PFSK-1 (cell line): ENCODE measurements around the gene HTR5A.

Source experiments
- FOXP2 ChIP-seq: optimal IDR thresholded peaks from 2 replicates; pipeline ENCODE3; 2011; ENCODE audit warnings: borderline replicate concordance, control low read depth, inconsistent platforms; ENCODE audit not compliant: insufficient read depth; ENCODE audit errors: extremely low read length, extremely low read depth
- POLR2AphosphoS5 ChIP-seq: IDR thresholded peaks from 2 replicates; pipeline ENCODE4 v1.6.1; 2012; ENCODE audit warnings: low read depth, mild to moderate bottlenecking, control low read depth, low read length, moderate library complexity
- SIN3A ChIP-seq: IDR thresholded peaks from 2 replicates; pipeline ENCODE4 v1.6.1; 2012; ENCODE audit warnings: mild to moderate bottlenecking, low read length, moderate library complexity, borderline replicate concordance; ENCODE audit not compliant: insufficient read depth
- TAF1 ChIP-seq: IDR thresholded peaks from 2 replicates; pipeline ENCODE4 v1.6.1; 2012; ENCODE audit warnings: low read length, control low read depth, borderline replicate concordance; ENCODE audit not compliant: insufficient read depth
- TF ChIP-seq, protein P1 (sequence below), 2 experiments: IDR thresholded peaks; 2 replicates each; pipeline versions ENCODE4 v1.6.1 to v1.8.0; 2011 to 2012; ENCODE audit warnings: low read depth in 2 of 2, low read length in 2 of 2, control low read depth in 1 of 2, inconsistent platforms in 1 of 2, mild to moderate bottlenecking in 1 of 2, moderate library complexity in 1 of 2; ENCODE audit not compliant: insufficient read depth in 1 of 2

HTR5A gene

DNA sequence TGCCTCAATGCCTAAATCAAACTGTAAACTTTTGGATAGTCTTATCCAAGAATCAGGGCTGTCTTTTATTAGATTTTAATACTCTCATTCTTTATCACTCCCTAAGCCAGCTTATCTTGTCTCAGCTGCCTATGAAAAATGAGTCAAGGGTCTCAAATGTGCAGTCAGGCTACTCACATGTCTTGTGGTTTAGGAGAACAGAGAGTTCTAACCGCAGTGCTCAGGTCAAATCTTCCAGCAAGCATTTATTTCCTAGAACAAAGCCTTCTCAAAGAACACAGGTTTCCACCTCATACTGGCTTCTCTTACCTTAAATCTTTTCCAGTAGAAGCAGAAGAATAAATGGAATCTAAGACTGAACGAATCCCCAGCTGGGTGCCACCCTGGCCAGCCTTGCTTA lies 23.5 kb downstream of the HTR5A start:
- TF ChIP-seq TAF1: no peak
- no peak for TF ChIP-seq SIN3A
- no peak for TF ChIP-seq POLR2AphosphoS5
- TF ChIP-seq, protein P1, sequence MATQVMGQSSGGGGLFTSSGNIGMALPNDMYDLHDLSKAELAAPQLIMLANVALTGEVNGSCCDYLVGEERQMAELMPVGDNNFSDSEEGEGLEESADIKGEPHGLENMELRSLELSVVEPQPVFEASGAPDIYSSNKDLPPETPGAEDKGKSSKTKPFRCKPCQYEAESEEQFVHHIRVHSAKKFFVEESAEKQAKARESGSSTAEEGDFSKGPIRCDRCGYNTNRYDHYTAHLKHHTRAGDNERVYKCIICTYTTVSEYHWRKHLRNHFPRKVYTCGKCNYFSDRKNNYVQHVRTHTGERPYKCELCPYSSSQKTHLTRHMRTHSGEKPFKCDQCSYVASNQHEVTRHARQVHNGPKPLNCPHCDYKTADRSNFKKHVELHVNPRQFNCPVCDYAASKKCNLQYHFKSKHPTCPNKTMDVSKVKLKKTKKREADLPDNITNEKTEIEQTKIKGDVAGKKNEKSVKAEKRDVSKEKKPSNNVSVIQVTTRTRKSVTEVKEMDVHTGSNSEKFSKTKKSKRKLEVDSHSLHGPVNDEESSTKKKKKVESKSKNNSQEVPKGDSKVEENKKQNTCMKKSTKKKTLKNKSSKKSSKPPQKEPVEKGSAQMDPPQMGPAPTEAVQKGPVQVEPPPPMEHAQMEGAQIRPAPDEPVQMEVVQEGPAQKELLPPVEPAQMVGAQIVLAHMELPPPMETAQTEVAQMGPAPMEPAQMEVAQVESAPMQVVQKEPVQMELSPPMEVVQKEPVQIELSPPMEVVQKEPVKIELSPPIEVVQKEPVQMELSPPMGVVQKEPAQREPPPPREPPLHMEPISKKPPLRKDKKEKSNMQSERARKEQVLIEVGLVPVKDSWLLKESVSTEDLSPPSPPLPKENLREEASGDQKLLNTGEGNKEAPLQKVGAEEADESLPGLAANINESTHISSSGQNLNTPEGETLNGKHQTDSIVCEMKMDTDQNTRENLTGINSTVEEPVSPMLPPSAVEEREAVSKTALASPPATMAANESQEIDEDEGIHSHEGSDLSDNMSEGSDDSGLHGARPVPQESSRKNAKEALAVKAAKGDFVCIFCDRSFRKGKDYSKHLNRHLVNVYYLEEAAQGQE (IDR thresholded peaks at IDR 0.05; ENCODE audit: insufficient read depth in 1 of 2, low read depth in 2 of 2, low read length in 2 of 2): no peak
- TF ChIP-seq FOXP2: no peak

DNA sequence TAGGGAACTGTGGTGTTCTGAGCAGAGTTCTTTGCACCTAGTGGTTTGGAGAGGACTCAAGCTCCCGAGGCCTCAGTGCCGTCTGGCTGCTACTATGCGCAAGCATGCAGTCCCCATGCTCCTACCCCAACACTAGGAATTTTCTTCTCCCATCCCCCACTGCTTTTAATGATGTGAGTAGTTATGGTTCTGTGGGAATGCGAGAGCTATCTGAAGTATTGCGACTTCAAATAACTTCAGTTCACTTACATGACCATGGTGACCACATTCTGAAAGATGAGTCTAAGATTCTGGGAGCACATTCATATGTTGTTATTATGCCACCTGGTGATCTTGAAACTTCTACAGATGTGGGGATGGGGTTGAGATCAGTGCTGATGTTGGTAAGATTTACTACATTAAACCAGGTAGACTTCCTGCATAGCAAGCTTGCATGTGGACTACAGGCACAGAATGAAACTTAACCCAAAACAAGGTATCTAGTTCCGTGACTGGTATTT lies 24.6 kb downstream of the HTR5A start:
- TF ChIP-seq TAF1 (no peak), POLR2AphosphoS5 (no peak), SIN3A (no peak), FOXP2 (no peak)
- TF ChIP-seq, protein P1 (IDR thresholded peaks at IDR 0.05; ENCODE audit: insufficient read depth in 1 of 2, low read depth in 2 of 2, low read length in 2 of 2): no peak

DNA sequence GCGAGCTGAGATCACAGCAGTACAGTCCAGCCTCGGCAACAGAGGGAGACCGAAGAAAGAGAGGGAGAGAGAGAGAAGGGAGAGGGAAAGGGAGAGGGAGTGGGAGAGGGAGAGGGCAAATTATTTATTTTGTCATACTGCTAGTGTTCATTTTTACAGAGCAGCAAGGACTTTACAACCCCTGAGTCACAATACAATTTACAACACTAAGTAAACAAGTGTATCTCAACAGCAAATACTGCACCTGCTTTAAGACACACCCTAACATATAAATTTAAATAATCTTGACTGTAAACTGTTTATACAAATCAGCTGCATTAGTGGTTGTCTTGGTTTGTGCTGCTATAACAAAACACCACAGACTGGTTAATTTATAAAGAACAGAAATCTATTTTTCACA lies 27.2 kb downstream of the HTR5A start:
- TF ChIP-seq, protein P1 (IDR thresholded peaks at IDR 0.05; ENCODE audit: insufficient read depth in 1 of 2, low read depth in 2 of 2, low read length in 2 of 2): no peak
- TF ChIP-seq POLR2AphosphoS5 (no peak), TAF1 (no peak), SIN3A (no peak), FOXP2 (no peak)

DNA sequence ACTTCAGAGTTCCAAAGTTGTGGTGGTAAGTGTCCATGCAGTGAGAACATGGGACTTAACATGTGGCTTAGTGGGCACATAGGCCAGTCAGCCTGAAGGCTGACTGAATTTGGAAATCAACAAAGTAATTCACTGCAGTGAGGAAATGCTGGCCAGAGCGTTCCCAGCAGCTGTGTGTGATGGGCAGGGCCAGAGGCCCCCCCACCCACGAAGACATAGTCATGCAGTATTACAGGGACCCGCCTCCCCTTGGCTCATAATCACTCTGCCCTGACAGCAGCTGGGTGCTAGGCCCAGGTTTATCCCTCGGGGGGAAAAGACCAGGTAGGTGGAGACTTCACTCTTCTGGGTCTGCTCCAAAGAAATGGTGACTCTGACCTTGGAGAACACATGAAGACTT lies 33.7 kb downstream of the HTR5A start:
- no peak for TF ChIP-seq POLR2AphosphoS5

DNA sequence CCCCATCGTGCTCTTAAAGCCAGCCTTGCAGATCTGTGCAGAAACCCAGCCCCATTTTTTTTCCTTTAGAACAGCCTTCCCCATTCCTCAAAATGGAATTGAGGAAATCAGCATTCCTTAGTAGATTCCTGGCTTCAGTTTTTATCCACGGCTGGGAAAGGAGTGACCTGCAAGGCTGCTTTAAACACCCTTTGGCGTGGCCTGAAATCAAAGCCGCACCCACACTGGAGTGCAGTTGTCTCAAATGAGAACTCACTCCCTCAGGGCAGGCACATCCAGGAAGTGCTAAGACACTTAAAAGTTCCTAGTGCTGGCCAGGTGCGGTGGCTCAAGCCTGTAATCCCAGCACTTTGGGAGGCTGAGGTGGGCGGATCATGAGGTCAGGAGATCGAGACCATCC lies 34.8 kb downstream of the HTR5A start:
- TF ChIP-seq POLR2AphosphoS5 (no peak), TAF1 (no peak), SIN3A (no peak), FOXP2 (no peak)
- TF ChIP-seq, protein P1 (IDR thresholded peaks at IDR 0.05; ENCODE audit: insufficient read depth in 1 of 2, low read depth in 2 of 2, low read length in 2 of 2): no peak

DNA sequence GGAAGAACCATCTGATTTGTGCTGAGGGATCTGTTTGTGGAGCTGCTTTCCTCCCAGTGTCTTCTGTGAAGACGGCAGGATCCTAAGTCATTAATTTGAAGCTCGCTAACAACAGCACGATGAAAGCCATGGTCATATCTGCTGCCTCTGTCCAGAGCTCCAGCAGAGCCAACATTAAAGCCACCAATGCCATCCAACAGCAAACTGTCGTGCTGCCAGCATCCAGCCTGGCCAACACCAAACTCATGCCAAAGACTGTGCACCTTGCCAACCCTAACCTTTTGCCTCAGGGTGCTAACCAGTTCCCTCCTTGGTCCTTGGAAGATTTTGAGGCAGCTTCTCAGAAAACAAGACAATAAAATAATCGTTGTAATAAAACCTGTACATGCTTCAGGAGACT lies 36.2 kb downstream of the HTR5A start:
- TF ChIP-seq FOXP2 (no peak), SIN3A (no peak), POLR2AphosphoS5 (no peak), TAF1 (no peak)
- TF ChIP-seq, protein P1 (IDR thresholded peaks at IDR 0.05; ENCODE audit: insufficient read depth in 1 of 2, low read depth in 2 of 2, low read length in 2 of 2): no peak
